ENCODE data around the gene RAB10. TPM values are rescaled to one million over a fixed set of nuclear protein-coding genes. Genes with fewer than 3 reads are reported as not detected.

Gene RAB10
- total and polyA plus RNA-seq, 9 of the 15 experiments (the other 6 are each of a cell fraction or from before 2014, with no cell fraction given), result 25.1 to 214 (median 157) TPM

- TF ChIP-seq MEIS2 (IDR thresholded peaks at IDR 0.05; ENCODE audit: partially characterized antibody), result no peak
- TF ChIP-seq BMI1 (IDR thresholded peaks at IDR 0.05; ENCODE audit: low read length), result no peak
- no peak for TF ChIP-seq MYNN (IDR thresholded peaks at IDR 0.05)
- TF ChIP-seq MYNN (CRISPR knock-in tag; IDR thresholded peaks at IDR 0.05), result no peak
- no peak for TF ChIP-seq ZNF696 (CRISPR knock-in tag; conservative IDR thresholded peaks at IDR 0.05)
- TF ChIP-seq KAT2B (IDR thresholded peaks at IDR 0.05; ENCODE audit: low read depth, low read length), result no peak
- TF ChIP-seq ZNF764 (CRISPR knock-in tag; IDR thresholded peaks at IDR 0.05; ENCODE audit: low read depth), result peak; percentile 87
- TF ChIP-seq KHSRP (IDR thresholded peaks at IDR 0.05), result no peak
- no peak for TF ChIP-seq BRF1 (IDR thresholded peaks at IDR 0.05; ENCODE audit: borderline replicate concordance, extremely low read depth, insufficient read length)
- TF ChIP-seq NUFIP1 (IDR thresholded peaks at IDR 0.05; ENCODE audit: partially characterized antibody), result no peak
- TF ChIP-seq GTF2A2 (tag; IDR thresholded peaks at IDR 0.05), result no peak
- TF ChIP-seq HMGN3 (IDR thresholded peaks at IDR 0.05; ENCODE audit: borderline replicate concordance, extremely low read depth, insufficient read length, low read depth, low read length), result peak; percentile 92
- TF ChIP-seq ZNF444 (CRISPR knock-in tag; IDR thresholded peaks at IDR 0.05), result no peak
- TF ChIP-seq DDX20 (tag; IDR thresholded peaks at IDR 0.05; ENCODE audit: low read depth), result no peak
- no peak for TF ChIP-seq ZNF717 (CRISPR knock-in tag; IDR thresholded peaks at IDR 0.05)
- no peak for TF ChIP-seq HES1 (IDR thresholded peaks at IDR 0.05; ENCODE audit: low read depth)
- no peak for TF ChIP-seq ZFP30 (CRISPR knock-in tag; IDR thresholded peaks at IDR 0.05; ENCODE audit: borderline replicate concordance)
- no peak for TF ChIP-seq MCM7 (IDR thresholded peaks at IDR 0.05)
- peak; percentile 34 for TF ChIP-seq TAF1 (IDR thresholded peaks at IDR 0.05; ENCODE audit: control insufficient read depth, extremely low read depth, insufficient read depth, low read length, severe bottlenecking)
- no peak for TF ChIP-seq CC2D1A (IDR thresholded peaks at IDR 0.05)
- TF ChIP-seq ZNF699 (CRISPR knock-in tag; IDR thresholded peaks at IDR 0.05; ENCODE audit: insufficient replicate concordance), result no peak
- TF ChIP-seq SREBF2 (CRISPR knock-in tag; IDR thresholded peaks at IDR 0.05), result no peak
- peak; percentile 73; the same call in 1 of the 2 replicates for TF ChIP-seq ZBTB17 (CRISPR knock-in tag; IDR thresholded peaks at IDR 0.05)
- peak; percentile 93 for TF ChIP-seq ZNF395 (CRISPR knock-in tag; IDR thresholded peaks at IDR 0.05)
- TF ChIP-seq ZNF655 (CRISPR knock-in tag; IDR thresholded peaks at IDR 0.05), result no peak
- peak; percentile 66 for TF ChIP-seq ATF7 (IDR thresholded peaks at IDR 0.05)
- TF ChIP-seq ZNF263 (CRISPR knock-in tag; IDR thresholded peaks at IDR 0.05; ENCODE audit: borderline replicate concordance), result peak; percentile 70; the same call in 1 of the 2 replicates
- no peak for TF ChIP-seq LCOR (CRISPR knock-in tag; IDR thresholded peaks at IDR 0.05)
These were observed 150.8 kb downstream of the RAB10 start (continued) for GRCh38 chr2:26184555-26185303.
